HG02981 (cell line): ENCODE results near the gene NTRK1.

Experiments
- ATAC-seq: cut with Tn5 transposase; IDR thresholded peaks from one replicate; pipeline ENCODE4 v1.9.1; 2021; ENCODE audit warnings: mild to moderate bottlenecking, moderate library complexity; ENCODE audit not compliant: unreplicated experiment

NTRK1 gene

GRCh38 chr1:156877433-156878170 lies 16.9 kb downstream of the NTRK1 start:
- ATAC-seq = no peak

- no peak for ATAC-seq
These were observed 19.2 kb downstream of the NTRK1 start for GRCh38 chr1:156879876-156880275.

DNA sequence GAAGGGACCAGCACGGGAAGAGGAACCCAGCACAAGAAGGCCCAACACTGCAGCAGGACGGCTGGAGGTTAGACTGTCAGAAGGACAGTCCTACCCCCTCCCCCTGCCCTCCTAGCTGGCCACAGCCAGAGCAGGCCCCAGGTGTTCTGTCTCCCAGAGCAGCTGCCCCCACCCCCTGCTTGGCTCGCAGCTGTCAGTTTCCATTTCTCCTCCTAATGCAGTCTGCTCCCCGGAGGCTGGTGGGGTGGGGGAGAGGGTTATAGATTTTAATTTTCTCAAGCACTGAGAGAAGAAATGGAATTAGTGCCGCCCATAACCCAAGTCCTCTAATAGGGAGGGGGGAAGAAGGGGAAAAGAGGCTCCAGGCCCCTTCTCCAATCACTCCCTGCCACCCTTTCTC lies 19.8 kb downstream of the NTRK1 start:
- no peak for ATAC-seq

- ATAC-seq = no peak
These were observed 20.4 kb downstream of the NTRK1 start for GRCh38 chr1:156881101-156881500.

DNA sequence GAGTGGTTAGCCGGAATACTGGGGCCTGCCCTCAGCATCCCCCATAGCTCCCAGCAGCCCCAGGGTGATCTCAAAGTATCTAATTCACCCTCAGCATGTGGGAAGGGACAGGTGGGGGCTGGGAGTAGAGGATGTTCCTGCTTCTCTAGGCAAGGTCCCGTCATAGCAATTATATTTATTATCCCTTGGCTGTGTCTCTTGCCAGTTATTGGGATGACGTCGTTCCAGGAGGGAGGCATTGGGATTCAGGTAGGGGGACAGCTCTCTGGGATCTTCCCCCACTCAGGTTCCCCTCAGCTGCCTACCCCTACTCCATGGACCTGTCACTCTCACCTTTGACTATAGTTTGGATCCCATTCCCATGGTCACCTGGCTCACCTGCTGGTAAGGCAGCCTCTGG lies 21.0 kb downstream of the NTRK1 start:
- ATAC-seq = no peak

DNA sequence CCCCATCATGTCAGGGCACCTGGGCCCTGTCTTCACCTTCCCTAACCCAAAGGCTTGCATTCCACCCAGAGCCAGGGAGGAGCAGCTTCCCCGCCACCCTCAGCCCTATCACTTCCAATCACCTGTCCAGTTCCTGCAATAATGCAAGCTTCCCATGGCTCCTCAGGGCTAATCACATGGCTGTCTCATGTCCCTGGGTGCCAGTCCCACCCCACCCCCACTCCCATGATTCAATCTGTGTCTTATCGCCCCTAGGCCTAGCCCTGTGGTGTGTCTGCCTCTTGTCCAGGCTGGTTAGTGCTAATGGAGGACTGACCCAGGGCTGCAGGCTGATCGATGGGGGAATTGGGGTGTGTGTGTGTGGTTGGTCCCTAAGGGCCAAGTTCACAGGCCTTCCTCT lies 21.9 kb downstream of the NTRK1 start:
- no peak for ATAC-seq

DNA sequence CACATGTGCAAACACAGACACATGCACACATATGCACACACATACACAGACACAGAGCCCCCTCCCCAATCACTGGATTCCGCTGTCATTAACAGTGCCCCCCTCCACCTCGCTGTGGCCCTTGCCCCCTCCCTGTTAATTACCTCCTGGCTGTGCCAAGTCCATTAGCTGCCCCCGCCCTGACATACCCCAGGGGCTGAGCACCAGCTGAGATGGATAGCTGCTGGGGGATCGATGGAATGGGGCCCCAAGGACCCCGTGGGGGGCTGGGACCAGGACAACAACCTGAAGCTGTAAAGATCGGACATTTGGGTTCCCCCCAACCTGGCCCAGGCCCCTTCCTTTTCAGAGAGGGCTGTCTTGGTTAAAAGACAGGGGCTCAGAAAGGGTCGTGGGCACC lies 23.3 kb downstream of the NTRK1 start:
- ATAC-seq = no peak

DNA sequence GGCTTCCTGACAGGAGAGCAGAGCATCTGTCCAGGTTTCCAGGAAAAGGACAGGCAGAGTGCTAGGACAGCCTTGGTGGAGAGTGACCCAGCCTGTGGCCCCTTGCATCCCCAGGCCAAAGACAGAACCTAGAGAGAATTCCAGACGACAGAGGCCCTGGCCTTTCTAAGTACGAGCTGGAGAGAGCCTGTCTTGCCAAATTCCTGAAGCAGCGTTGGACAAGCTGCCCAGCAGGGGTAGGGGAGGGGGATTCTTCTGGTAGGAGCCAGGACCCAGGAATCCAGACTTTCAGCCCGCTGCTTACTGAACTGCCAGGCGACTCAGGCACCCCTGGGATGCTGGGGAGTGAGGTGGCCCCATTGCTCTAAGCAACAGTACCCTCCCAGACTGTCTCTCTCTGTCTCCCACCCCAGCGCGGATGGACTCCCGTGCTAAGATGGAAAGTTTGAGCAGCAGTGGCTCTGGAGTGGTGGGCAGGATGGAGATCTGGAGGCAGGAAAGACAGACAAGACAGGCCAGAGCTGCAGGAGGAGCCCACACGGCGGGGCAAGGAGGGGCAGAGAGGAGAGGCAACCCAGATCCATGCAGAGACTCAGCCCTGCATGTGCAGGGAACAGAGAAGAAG lies 24.0 kb downstream of the NTRK1 start:
- ATAC-seq = no peak

DNA sequence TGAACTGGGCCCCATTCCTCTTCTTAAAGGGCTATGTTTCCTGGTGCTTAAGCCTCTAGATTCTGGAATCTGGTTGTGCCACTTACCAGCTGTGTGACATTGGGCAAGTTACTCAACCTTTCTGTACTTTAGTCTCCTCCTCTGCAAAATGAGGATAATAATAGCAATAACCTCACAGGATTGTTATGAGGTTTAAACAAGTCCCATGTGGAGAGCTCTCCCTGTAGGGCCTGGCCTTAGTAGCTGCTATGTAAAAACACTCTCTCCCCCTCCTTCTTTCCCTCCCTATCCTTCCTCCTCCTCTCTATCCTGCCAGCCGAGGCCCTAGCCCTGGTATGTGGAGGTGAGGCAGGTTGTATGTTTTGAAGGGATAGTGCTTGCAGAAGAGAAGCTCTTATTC lies 24.6 kb downstream of the NTRK1 start:
- ATAC-seq = no peak

- ATAC-seq = no peak
These were observed 25.3 kb downstream of the NTRK1 start for GRCh38 chr1:156885880-156886355.

- ATAC-seq = no peak
These were observed 26.1 kb downstream of the NTRK1 start for GRCh38 chr1:156886583-156887281.

DNA sequence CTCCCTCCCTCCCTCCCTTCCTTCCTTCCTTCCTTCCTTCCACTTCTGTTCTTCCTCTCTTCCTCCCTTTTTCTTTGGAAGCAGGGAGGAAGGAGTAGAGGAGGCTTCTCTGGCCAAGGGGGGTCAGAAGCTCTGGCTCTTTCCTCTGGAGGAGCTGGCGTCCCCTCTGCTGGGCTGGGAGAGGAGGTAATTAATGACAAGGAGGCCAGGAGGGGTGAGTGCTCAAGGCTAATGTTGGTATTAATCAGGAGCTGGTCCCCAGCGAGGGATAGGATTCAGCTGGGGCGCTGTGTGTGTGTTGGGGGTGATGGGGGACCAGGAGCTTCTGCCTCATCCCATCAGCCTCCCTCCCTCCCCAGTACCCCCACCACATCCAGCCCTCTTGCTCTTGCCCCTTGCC lies 26.7 kb downstream of the NTRK1 start:
- ATAC-seq = no peak

GRCh38 chr1:156887734-156888133 lies 27.1 kb downstream of the NTRK1 start:
- no peak for ATAC-seq

DNA sequence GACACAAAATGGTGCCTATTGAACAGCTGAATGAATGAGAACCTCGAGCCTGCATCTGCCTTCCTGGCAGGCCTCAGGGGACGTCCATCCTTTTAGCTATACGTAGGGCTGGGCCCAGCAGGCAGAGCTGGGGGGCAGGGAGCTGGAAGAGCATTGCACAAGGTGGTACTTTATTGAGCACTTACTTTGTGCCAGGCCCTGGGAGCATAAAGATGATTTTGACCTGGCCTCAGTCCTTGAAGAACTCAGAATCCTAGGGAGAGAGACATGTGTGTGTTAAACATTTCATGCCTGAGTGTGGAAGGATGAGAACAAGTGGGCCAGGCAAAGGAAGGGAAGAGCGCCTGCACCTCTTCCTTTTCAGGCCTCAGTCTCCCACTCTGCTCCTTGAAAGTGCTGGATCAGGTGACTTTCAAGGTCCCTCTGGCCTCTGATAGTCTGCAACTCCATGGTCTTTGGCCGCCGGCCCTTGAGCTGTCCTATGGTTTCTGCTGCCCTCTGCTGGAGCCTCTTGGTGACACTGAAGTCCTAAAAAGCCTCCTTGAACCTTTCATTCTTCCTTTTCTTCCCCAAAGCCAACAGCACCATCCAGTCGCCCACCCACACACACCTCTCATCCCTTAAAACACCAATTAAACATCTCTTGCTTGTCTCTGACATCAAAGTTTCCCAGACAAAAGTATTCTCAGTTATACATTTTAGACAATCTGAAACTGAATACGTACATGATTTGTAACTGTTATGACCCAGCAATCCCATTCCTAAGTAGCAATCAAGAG lies 29.3 kb downstream of the NTRK1 start:
- no peak for ATAC-seq

GRCh38 chr1:156892190-156893047 lies 31.8 kb downstream of the NTRK1 start:
- ATAC-seq = peak; percentile 52

- ATAC-seq = no peak
These were observed 32.6 kb downstream of the NTRK1 start, which contains the start of gene PEAR1 for GRCh38 chr1:156893048-156893953. TSS of gene PEAR1 (plus strand) at chr1:156893718. CDS start at chr1:156903927, 10,209 bp downstream.

GRCh38 chr1:156894001-156894400 lies 33.3 kb downstream of the NTRK1 start:
- ATAC-seq = no peak

GRCh38 chr1:156894711-156895454 lies 34.2 kb downstream of the NTRK1 start:
- no peak for ATAC-seq
